Gastrocnemius medialis (tissue), 4 donors: ENCODE data around the gene LSG1.

Experiments
- POLR2A ChIP-seq, 2 donors: fragments of 450-650 bp; IDR thresholded peaks; one replicate each; pipeline ENCODE4 v1.6.1; 2017; ENCODE audit warnings: antibody characterized with exemption in 2 of 2, mild to moderate bottlenecking in 2 of 2, moderate library complexity in 2 of 2
- TF ChIP-seq, protein P1 (sequence below), 5 experiments: fragments of 450-650 bp in 3 of 5; fragments of 200-600 bp in 2 of 5; sonication (generic) in 2 of 5; IDR thresholded peaks in 4 of 5; conservative IDR thresholded peaks in 1 of 5; 1 replicate in 4 of 5; 2 replicates in 1 of 5; pipeline ENCODE4 v1.5.1; 2016 to 2019; ENCODE audit warnings: antibody characterized with exemption in 5 of 5, mild to moderate bottlenecking in 3 of 5, moderate library complexity in 3 of 5

DNA sequence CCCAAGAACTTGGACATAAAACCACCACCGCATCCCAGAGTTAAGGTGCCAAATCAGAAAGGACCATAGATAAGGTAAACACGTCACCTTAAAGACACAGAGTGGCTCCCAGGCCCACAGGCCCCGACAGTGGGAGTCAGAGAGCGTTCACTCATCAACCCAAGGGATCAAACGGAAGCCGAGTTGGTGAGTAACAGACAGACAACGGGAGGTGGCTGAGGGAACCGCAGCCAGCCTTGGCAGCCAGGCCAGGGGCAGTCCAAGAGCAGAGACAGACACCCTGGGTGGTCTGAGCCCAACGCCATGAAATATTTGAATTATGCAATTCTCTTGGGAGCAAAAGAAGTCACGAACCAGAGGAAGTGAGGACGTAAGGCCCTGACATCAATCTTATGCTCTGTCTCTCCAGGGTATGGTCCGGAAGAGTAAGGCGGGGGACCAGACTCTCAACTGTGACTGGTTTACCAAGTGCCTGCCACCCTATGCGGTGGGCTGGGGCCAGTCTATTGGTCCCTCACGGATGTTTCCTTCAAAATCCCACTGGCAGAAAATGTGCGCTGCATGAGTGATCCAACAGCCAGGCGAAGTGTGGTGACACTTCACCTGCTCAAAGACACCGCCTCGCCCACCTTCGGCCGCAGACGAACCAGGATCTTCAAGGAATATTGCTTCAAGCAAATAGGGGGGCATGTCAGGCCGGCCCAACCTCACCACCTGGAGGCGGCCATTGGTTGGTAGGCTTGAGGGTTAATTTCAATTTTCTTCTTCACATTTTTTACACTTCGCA is 73.0 kb downstream of the LSG1 start:
- TF ChIP-seq, protein P1, sequence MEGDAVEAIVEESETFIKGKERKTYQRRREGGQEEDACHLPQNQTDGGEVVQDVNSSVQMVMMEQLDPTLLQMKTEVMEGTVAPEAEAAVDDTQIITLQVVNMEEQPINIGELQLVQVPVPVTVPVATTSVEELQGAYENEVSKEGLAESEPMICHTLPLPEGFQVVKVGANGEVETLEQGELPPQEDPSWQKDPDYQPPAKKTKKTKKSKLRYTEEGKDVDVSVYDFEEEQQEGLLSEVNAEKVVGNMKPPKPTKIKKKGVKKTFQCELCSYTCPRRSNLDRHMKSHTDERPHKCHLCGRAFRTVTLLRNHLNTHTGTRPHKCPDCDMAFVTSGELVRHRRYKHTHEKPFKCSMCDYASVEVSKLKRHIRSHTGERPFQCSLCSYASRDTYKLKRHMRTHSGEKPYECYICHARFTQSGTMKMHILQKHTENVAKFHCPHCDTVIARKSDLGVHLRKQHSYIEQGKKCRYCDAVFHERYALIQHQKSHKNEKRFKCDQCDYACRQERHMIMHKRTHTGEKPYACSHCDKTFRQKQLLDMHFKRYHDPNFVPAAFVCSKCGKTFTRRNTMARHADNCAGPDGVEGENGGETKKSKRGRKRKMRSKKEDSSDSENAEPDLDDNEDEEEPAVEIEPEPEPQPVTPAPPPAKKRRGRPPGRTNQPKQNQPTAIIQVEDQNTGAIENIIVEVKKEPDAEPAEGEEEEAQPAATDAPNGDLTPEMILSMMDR (IDR thresholded peaks at IDR 0.05 in 4 of 5, conservative IDR thresholded peaks at IDR 0.05 in 1 of 5), result no peak
- no peak for TF ChIP-seq POLR2A (IDR thresholded peaks at IDR 0.05)
